ENCODE results near the gene FOS. TPM values are rescaled to one million over a fixed set of nuclear protein-coding genes. Genes with fewer than 3 reads are reported as not detected.

FOS gene
- total RNA-seq, 3 donors from 2014 or later = 163 to 292 (median 243) TPM

DNA sequence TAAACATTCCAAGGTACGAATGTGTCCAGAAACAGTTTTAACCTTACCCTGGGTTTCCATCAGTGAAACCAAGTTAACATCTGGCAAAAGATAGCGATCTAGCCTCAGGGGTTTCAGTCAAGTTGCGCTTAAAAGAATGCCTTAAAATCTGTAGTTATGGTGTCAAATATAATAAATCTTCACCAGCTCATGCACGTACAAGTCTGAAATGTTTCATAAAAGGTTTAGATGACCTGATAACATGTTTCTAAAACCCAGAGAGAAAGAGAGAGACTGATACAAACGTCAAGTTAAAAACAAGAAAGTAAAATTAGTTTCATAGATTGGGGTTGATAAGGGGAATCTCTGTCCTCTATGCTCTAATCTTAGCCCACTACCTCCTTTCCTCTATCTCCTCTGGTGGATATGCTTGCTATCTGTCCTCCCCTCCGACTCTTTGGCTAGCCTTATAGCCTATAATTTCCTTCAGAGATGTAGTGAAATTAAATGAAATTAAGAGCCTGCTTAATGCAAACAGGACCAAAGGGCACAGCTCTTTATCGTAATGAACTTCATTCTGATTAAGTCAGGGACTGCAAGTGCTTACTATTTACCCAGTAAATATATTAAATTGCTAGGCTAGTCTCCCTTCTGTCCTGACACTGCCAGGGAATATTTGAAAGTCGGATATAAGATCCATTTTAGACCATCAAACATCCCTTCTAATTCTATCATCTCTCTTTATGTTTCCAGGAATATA, 18.4 kb upstream of the FOS start:
- H3K4me1 ChIP-seq (ENCODE audit: low read depth) = peaks cover 28% of the 10 kb centered on the region
- H3K36me3 ChIP-seq (ENCODE audit: low read depth) = peaks cover 3% of the 10 kb centered on the region
- intact Hi-C loops (cut with DNase I, micrococcal nuclease) = no loop called here
- ATAC-seq = no peak
- TF ChIP-seq, protein P1, sequence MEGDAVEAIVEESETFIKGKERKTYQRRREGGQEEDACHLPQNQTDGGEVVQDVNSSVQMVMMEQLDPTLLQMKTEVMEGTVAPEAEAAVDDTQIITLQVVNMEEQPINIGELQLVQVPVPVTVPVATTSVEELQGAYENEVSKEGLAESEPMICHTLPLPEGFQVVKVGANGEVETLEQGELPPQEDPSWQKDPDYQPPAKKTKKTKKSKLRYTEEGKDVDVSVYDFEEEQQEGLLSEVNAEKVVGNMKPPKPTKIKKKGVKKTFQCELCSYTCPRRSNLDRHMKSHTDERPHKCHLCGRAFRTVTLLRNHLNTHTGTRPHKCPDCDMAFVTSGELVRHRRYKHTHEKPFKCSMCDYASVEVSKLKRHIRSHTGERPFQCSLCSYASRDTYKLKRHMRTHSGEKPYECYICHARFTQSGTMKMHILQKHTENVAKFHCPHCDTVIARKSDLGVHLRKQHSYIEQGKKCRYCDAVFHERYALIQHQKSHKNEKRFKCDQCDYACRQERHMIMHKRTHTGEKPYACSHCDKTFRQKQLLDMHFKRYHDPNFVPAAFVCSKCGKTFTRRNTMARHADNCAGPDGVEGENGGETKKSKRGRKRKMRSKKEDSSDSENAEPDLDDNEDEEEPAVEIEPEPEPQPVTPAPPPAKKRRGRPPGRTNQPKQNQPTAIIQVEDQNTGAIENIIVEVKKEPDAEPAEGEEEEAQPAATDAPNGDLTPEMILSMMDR (IDR thresholded peaks at IDR 0.05) = no peak
- H3K9me3 ChIP-seq = no peaks in the 10 kb centered on the region
- no peak for DNase-seq
- no peak overlapping the region for H3K4me3 ChIP-seq

DNA sequence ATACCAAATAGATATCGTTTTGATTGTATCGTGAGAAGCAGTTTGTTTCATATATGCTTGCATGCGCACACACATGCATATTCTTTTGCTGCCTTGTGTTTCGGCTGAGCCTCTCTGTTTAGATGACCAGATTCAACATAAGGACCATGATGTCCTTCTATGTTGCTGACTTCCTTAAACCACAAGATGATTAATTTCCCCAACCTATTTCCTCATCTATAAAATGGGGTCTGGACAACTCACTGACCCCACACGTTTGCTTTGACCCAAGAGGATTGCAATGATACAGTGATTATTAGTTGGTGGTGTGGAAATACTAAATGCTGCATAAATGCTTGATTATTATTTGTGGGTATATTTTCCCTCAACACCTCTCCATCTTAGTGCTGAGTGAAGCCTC, 16.8 kb upstream of the FOS start:
- Histone ChIP-seq H3K36me3 (ENCODE audit: low read depth) (peaks cover 3% of the 10 kb centered on the region), H3K4me1 (ENCODE audit: low read depth) (peaks cover 28% of the 10 kb centered on the region), H3K9me3 (no peaks in the 10 kb centered on the region), H3K4me3 (no peak overlapping the region)
- no peak for ATAC-seq
- DNase-seq = no peak
- intact Hi-C loops (cut with DNase I, micrococcal nuclease) = no loop called here
- TF ChIP-seq, protein P1 (IDR thresholded peaks at IDR 0.05) = no peak

DNA sequence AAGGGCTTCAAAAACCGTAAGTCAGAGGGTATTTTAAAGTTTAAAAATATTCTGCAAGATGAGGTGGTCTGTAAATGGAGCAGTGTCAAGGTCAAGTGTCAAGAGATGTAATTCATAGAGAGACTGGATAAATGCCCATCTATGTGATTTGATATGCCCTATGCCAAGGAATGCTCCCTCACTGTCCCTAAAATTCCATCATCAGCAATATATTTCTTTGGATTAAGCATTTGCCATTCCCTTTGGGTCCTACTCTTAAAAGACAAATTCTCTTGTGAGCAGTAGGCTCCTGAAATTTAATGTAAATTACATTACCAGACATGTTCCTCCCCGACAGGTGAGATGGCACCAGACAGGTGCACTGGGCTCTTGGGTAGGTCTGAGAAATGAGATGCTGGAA, 16.0 kb upstream of the FOS start:
- peaks cover 3% of the 10 kb centered on the region for H3K36me3 ChIP-seq (ENCODE audit: low read depth)
- no peak for ATAC-seq
- intact Hi-C loops (cut with DNase I, micrococcal nuclease) = no loop called here
- H3K4me1 ChIP-seq (ENCODE audit: low read depth) = peaks cover 21% of the 10 kb centered on the region
- H3K9me3 ChIP-seq = no peaks in the 10 kb centered on the region
- TF ChIP-seq, protein P1 (IDR thresholded peaks at IDR 0.05) = no peak
- H3K4me3 ChIP-seq = no peak overlapping the region
- no peak for DNase-seq

DNA sequence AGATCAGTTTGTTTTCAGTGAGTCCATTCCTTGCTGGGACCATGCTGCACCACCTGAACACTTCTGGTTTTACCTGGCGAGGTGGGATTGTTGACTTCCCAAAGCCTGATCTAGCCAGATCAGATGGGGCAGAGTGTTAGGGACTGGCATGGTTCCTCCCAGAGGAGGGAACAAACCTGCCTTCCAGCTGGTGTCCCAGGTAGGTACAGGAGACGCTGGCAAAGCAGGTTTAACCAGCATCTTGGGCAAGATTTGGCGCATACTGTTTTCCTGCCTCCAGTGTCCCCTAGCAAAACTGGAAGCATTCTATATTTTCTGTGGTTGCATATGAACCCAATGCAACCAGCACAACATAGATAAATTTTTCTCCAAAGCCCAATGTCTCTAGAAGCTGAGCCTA, 14.6 kb upstream of the FOS start:
- TF ChIP-seq, protein P1 (IDR thresholded peaks at IDR 0.05) = no peak
- ATAC-seq (peak; percentile 5), DNase-seq (no peak)
- Histone ChIP-seq H3K36me3 (ENCODE audit: low read depth) (peaks cover 1% of the 10 kb centered on the region), H3K4me1 (ENCODE audit: low read depth) (peaks cover 11% of the 10 kb centered on the region), H3K4me3 (no peak overlapping the region), H3K9me3 (no peaks in the 10 kb centered on the region)
- intact Hi-C loops (cut with DNase I, micrococcal nuclease) = no loop called here

DNA sequence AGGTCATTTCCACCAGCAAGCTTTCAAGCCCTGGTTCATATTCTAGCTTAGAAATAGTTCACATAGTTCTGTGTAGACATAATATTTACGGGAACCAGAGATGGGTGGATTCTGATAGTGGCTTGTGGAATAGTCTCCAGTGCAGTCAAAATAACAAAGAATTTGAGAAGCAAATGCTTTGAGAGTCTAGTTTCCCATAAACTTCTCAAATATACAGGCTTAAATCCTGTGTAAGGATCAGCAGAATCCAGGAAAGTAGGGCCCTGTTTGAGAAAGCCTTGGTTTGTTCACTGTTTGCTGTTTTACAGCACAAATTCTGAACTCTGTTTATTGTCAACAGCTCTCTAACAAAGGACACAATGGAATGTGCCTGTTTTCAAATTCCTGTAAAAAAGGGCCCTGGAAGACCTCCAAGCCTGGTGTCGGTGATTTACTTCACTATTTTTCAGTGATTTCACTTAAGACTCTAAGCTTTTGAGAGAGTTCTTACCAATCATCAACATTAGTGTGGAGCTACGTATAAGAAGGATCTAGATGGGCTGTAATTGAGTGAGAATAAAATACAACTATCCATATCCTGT, 11.4 kb upstream of the FOS start:
- intact Hi-C loops (cut with DNase I, micrococcal nuclease) = no loop called here
- ATAC-seq (no peak), DNase-seq (no peak)
- Histone ChIP-seq H3K9me3 (no peaks in the 10 kb centered on the region), H3K4me3 (no peak overlapping the region), H3K36me3 (ENCODE audit: low read depth) (no peaks in the 10 kb centered on the region), H3K4me1 (ENCODE audit: low read depth) (no peaks in the 10 kb centered on the region)
- TF ChIP-seq, protein P1 (IDR thresholded peaks at IDR 0.05) = no peak
